K562 (cell line): Measurements from ENCODE around the gene GDNF. TPM values are rescaled to one million over a fixed set of nuclear protein-coding genes. Genes with fewer than 3 reads are reported as not detected.

Experiments
- ATAC-seq: fragments of 200-7000 bp; cut with Tn5 transposase; 3 replicates; pipeline ENCODE4 v1.9.1; 2020; ENCODE audit warnings: moderate library complexity
- BruUV-seq: library from RNA; stranded (reverse); fragments of 400-500 nt; replicated peaks from 2 replicates; lab custom pipeline; 2021; lab: Mats Ljungman, UMichigan
- CTCF ChIA-PET: fragments of 300-600 bp; formaldehyde crosslinking; extraction: SDS; loops from one replicate; lab custom pipeline; 2021; ENCODE audit warnings: low intra/inter-chr PET ratio; lab: Yijun Ruan, JAX
- POLR2A ChIA-PET: fragments of 300-600, 350-650 bp; sonication (Branson Sonifier 250); formaldehyde crosslinking; extraction: SDS; loops from one replicate; lab custom pipeline; 2021; ENCODE audit warnings: antibody characterized with exemption, inconsistent platforms; lab: Yijun Ruan, JAX
- DNase-seq, 4 experiments: peaks; one replicate each; pipeline versions ENCODE4 v3.0.0 to v3.0.0-alpha.2; 2011 to 2018; ENCODE audit warnings: low spot score in 3 of 4, mixed read lengths in 3 of 4; ENCODE audit errors: extremely low read depth in 1 of 4
- FAIRE-seq: peaks from 2 replicates; lab custom pipeline; 2011; peaks lifted over from hg19 to GRCh38; lab: Jason Lieb, UNC
- H2AFZ ChIP-seq: 2 replicates; pipeline ENCODE4 v1.6.0; 2011; ENCODE audit warnings: low read depth, low read length, control low read depth, inconsistent platforms
- H3K27ac ChIP-seq: fragments of 200-600 bp; 3 replicates; pipeline ENCODE4 v1.8.0; 2011; ENCODE audit warnings: low read depth, mild to moderate bottlenecking, control low read depth, inconsistent platforms, low read length, moderate library complexity, mixed read lengths; ENCODE audit errors: extremely low read depth
- H3K27me3 ChIP-seq, 2 experiments: fragments of 300-600 bp in 1 of 2; 2 replicates in 1 of 2; 3 replicates in 1 of 2; pipeline versions ENCODE4 v1.6.0 to v1.8.0; 2011; ENCODE audit warnings: inconsistent platforms in 2 of 2, low read length in 2 of 2, mild to moderate bottlenecking in 1 of 2, mixed read lengths in 1 of 2, moderate library complexity in 1 of 2; ENCODE audit not compliant: control insufficient read depth in 2 of 2, insufficient read depth in 2 of 2
- H3K36me3 ChIP-seq: fragments of 300-600 bp; 3 replicates; pipeline ENCODE4 v1.8.0; 2011; ENCODE audit warnings: mild to moderate bottlenecking, low read length, inconsistent platforms; ENCODE audit not compliant: control insufficient read depth, insufficient read depth
- H3K4me1 ChIP-seq, 2 experiments: fragments of 200-600 bp in 1 of 2; replicated peaks in 1 of 2; 2 replicates in 1 of 2; 3 replicates in 1 of 2; pipeline versions ENCODE4 v1.5.1 to v1.8.0; 2011; ENCODE audit warnings: inconsistent platforms in 2 of 2, low read length in 2 of 2, mild to moderate bottlenecking in 1 of 2, mixed read lengths in 1 of 2, moderate library complexity in 1 of 2; ENCODE audit not compliant: control insufficient read depth in 2 of 2, insufficient read depth in 2 of 2
- H3K4me2 ChIP-seq: 2 replicates; pipeline ENCODE4 v1.6.1; 2011; ENCODE audit warnings: low read length, control low read depth, inconsistent platforms, mixed read lengths; ENCODE audit not compliant: insufficient read depth
- H3K4me3 ChIP-seq: fragments of 200-600 bp; sonication (generic), shearing (Covaris generic); 2 replicates; pipeline ENCODE4 v1.5.1; 2016; ENCODE audit warnings: control low read depth, inconsistent platforms
- H3K79me2 ChIP-seq: fragments of 200-600 bp; 3 replicates; pipeline ENCODE4 v1.8.0; 2011; ENCODE audit warnings: low read length, inconsistent platforms; ENCODE audit not compliant: control insufficient read depth, insufficient read depth
- H3K9ac ChIP-seq, 2 experiments: 2 replicates each; pipeline versions ENCODE4 v1.6.0 to v1.6.1; 2011; ENCODE audit warnings: low read depth in 2 of 2, low read length in 2 of 2, control low read depth in 1 of 2, inconsistent platforms in 1 of 2, mild to moderate bottlenecking in 1 of 2, mixed read lengths in 1 of 2; ENCODE audit not compliant: insufficient read depth in 1 of 2
- H3K9me1 ChIP-seq: one replicate; pipeline ENCODE4 v1.6.0; 2011; ENCODE audit warnings: inconsistent platforms, mild to moderate bottlenecking, low read length, moderate library complexity; ENCODE audit not compliant: control insufficient read depth, insufficient read depth
- H3K9me3 ChIP-seq: replicated peaks from 2 replicates; pipeline ENCODE4 v1.5.1; 2011; ENCODE audit warnings: low read depth, low read length, inconsistent platforms; ENCODE audit not compliant: control insufficient read depth, insufficient read depth
- H4K20me1 ChIP-seq: replicated peaks from 2 replicates; pipeline ENCODE4 v1.6.1; 2011; ENCODE audit warnings: low read length, inconsistent platforms, mixed read lengths; ENCODE audit not compliant: control insufficient read depth, insufficient read depth
- GTF2F1 ChIP-seq: IDR thresholded peaks from 2 replicates; pipeline ENCODE4 v1.6.1; 2011; ENCODE audit warnings: low read depth, low read length, improper control_type of control experiment
- HDAC6 ChIP-seq: IDR thresholded peaks from 2 replicates; pipeline ENCODE4 v1.6.1; 2012; ENCODE audit warnings: low read depth, mild to moderate bottlenecking, control low read depth, inconsistent platforms, low read length, moderate library complexity
- MBD2 ChIP-seq: sonication (generic); IDR thresholded peaks from 2 replicates; pipeline ENCODE4 v1.6.1; 2016; ENCODE audit warnings: low read depth, borderline replicate concordance
- NFE2 ChIP-seq: IDR thresholded peaks from 2 replicates; pipeline ENCODE4 v1.6.1; 2014; ENCODE audit warnings: antibody characterized with exemption, low read depth
- NONO ChIP-seq, 2 experiments: fragments of 200-400 bp in 1 of 2; fragments of 450-650 bp in 1 of 2; formaldehyde crosslinking in 1 of 2; IDR thresholded peaks; 2 replicates each; pipeline ENCODE4 v1.6.1; 2017; ENCODE audit warnings: low read depth in 2 of 2, mild to moderate bottlenecking in 2 of 2, moderate library complexity in 2 of 2, low read length in 1 of 2
- XRCC5 ChIP-seq: fragments of 200-400 bp; formaldehyde crosslinking; IDR thresholded peaks from 2 replicates; pipeline ENCODE4 v1.6.1; 2017; ENCODE audit warnings: low read depth, mild to moderate bottlenecking, low read length
- ZC3H4 ChIP-seq: sonication (generic); formaldehyde crosslinking; IDR thresholded peaks from 2 replicates; pipeline ENCODE4 v1.9.0; 2021; ENCODE audit warnings: missing genetic modification reagents, borderline replicate concordance
- ZNF232 ChIP-seq: sonication (generic); formaldehyde crosslinking; IDR thresholded peaks from 2 replicates; pipeline ENCODE4 v1.8.0; 2022; ENCODE audit warnings: mild to moderate bottlenecking, missing genetic modification reagents
- ZNF239 ChIP-seq: fragments of 250-450 bp; sonication (Bioruptor Pico); IDR thresholded peaks from 2 replicates; pipeline ENCODE4 v1.4.0; 2020; ENCODE audit warnings: mild to moderate bottlenecking
- ZNF507 ChIP-seq: conservative IDR thresholded peaks from 2 replicates; pipeline ENCODE4 v1.6.1; 2017; ENCODE audit warnings: missing genetic modification characterization, missing compliant biosample characterization
- ZNF668 ChIP-seq: fragments of 250-450 bp; sonication (Bioruptor Pico); IDR thresholded peaks from 2 replicates; pipeline ENCODE4 v1.8.0; 2022; ENCODE audit warnings: mild to moderate bottlenecking, inconsistent platforms
- WGBS: fragments of 100-300 bp; shearing (Covaris generic); methylation state at CpG from one replicate; pipeline ENCODE4 v1.1.6; 2016; ENCODE audit warnings: low coverage, mixed read lengths; ENCODE audit not compliant: insufficient coverage; ENCODE audit errors: missing lambda C conversion rate; 5-methylcytosine and 5-hydroxymethylcytosine counted together
- in situ Hi-C: fragments of 300-500 bp; cut with MboI; formaldehyde crosslinking; loops from 4 replicates; pipeline ENCODE4 v1.15.0; 2018; ENCODE audit warnings: inconsistent platforms, mixed read lengths
- intact Hi-C: fragments of 100-400 bp; cut with micrococcal nuclease; formaldehyde crosslinking; loops from 2 replicates; pipeline ENCODE4 v1.14.2; 2022
- polyA plus RNA-seq, 8 experiments: library from polyadenylated mRNA; depleted of rRNA in 4 of 8; stranded (reverse) in 5 of 8; unstranded in 3 of 8; fragments of >200 nt; fragmentation: Nextera tagmentation in 2 of 8; fragmentation: Illumina TruSeq in 1 of 8; extraction: Ambion mirVana in 2 of 8; extraction: Trizol in 1 of 8; gene quantifications; 2 replicates each; pipeline versions ENCODE4 v1.2.1 to v1.2.3, GENCODE V29; 2011 to 2014; ENCODE audit warnings: inconsistent platforms in 1 of 8, missing spikeins in 1 of 8
- total RNA-seq, 7 experiments: library from RNA; depleted of rRNA in 6 of 7; stranded (reverse); fragments of >200 nt in 6 of 7; fragmentation: Illumina TruSeq in 2 of 7; extraction: Trizol in 2 of 7; gene quantifications; 2 replicates each; pipeline versions ENCODE4 v1.2.1 to v1.2.3, GENCODE V29; 2011 to 2021; ENCODE audit warnings: low replicate concordance in 1 of 7

The GDNF gene
- total and polyA plus RNA-seq, 9 of the 15 experiments (the other 6 are each of a cell fraction or from before 2014, with no cell fraction given): not detected

- peaks cover 35 to 43% of the 10 kb centered on the region in 2 experiments for H3K27me3 ChIP-seq
- ChIA-PET POLR2A (no interaction called here), CTCF (interaction anchor here (0.6 kb wide), 1 partner anchor 852 kb away, joined by 3 read pairs; no protein-coding TSS in a partner anchor)
- peaks cover 0 to 10% of the 10 kb centered on the region in 2 experiments; a peak in 2 of 5 replicates for H3K4me1 ChIP-seq
- no peaks in the 10 kb centered on the region for H3K9me3 ChIP-seq
- H3K27ac ChIP-seq: no peak overlapping the region
- intact Hi-C loops: no loop called here
- DNase-seq: no peak
- WGBS: 8% methylated on average over 7 of the region's 7 CpGs
- BruUV-seq: no TSS peak
- no peaks in the 10 kb centered on the region for H3K9me1 ChIP-seq
- no peak overlapping the region for H2AFZ ChIP-seq
- in situ Hi-C loops: no loop called here
- no peak for FAIRE-seq
- H3K36me3 ChIP-seq: no peaks in the 10 kb centered on the region
- no peak for ATAC-seq
- H4K20me1 ChIP-seq: no peaks in the 10 kb centered on the region
- H3K4me3 ChIP-seq: no peak overlapping the region
- TF ChIP-seq HDAC6 (no peak), GTF2F1 (no peak), ZNF668 (CRISPR knock-in tag) (no peak), ZNF507 (no peak), MBD2 (no peak), XRCC5 (no peak), ZNF232 (CRISPR knock-in tag) (no peak), ZNF239 (CRISPR knock-in tag) (no peak), ZC3H4 (CRISPR knock-in tag) (no peak), NFE2 (no peak), NONO (IDR thresholded peaks at IDR 0.05; ENCODE audit: low read depth in 2 of 2, low read length in 1 of 2) (no peak)
- no peaks in the 10 kb centered on the region for H3K79me2 ChIP-seq
- no peak overlapping the region for H3K9ac ChIP-seq
- H3K4me2 ChIP-seq: no peak overlapping the region
These were observed 7.9 kb downstream of the GDNF start for GRCh38 chr5:37831821-37832534.
